Mucosa of gallbladder (tissue), 1 donor: Measurements from ENCODE around the gene LIN7B. TPM values are rescaled to one million over a fixed set of nuclear protein-coding genes. Genes with fewer than 3 reads are reported as not detected.

Source experiments
- DNase-seq: peaks from one replicate; pipeline ENCODE4 v3.0.0-alpha.2; 2020; ENCODE audit warnings: low spot score
- total RNA-seq: library from RNA; stranded (reverse); gene quantifications from one replicate; pipeline ENCODE4 v1.2.1, GENCODE V29; 2021
- donor health status: DM: no; HTN: no; CAD: no.

LIN7B gene
- total RNA-seq, 1 donor from 2014 or later = 6.8 TPM

- DNase-seq = peak; percentile 33
Observed at GRCh38 chr19:49165111-49165750, 51.1 kb downstream of the LIN7B start.

- no peak for DNase-seq
Observed at GRCh38 chr19:49165865-49166301, 51.7 kb downstream of the LIN7B start.

- DNase-seq = no peak
Observed at GRCh38 chr19:49167857-49168409, 53.8 kb downstream of the LIN7B start.

Other genes with a start within 250 kb of the LIN7B start
- gene PLEKHA4, start 245.8 kb upstream of the LIN7B start, total RNA-seq = 18.9 TPM
- 42.7 TPM for gene PPP1R15A, start 241.9 kb upstream of the LIN7B start, total RNA-seq
- 0.75 TPM for gene TULP2, start 215.6 kb upstream of the LIN7B start, total RNA-seq
- 292 TPM for gene NUCB1, start 214.1 kb upstream of the LIN7B start, total RNA-seq
- gene DHDH, start 180.7 kb upstream of the LIN7B start, total RNA-seq = 1.9 TPM
- 110 TPM for gene BAX, start 159.5 kb upstream of the LIN7B start, total RNA-seq
- 4,398 TPM for gene FTL, start 149.1 kb upstream of the LIN7B start, total RNA-seq
- gene GYS1, start 121.1 kb upstream of the LIN7B start, total RNA-seq = 41.3 TPM
- 60.3 TPM for gene RUVBL2, start 120.5 kb upstream of the LIN7B start, total RNA-seq
- gene LHB, start 97.3 kb upstream of the LIN7B start, total RNA-seq = not detected
- gene CGB3, start 90.0 kb upstream of the LIN7B start, total RNA-seq = not detected
- not detected for gene CGB2, start 82.5 kb upstream of the LIN7B start, total RNA-seq
- not detected for gene CGB1, start 77.5 kb upstream of the LIN7B start, total RNA-seq
- gene CGB5, start 70.5 kb upstream of the LIN7B start, total RNA-seq = not detected
- gene CGB8, start 65.3 kb upstream of the LIN7B start, total RNA-seq = not detected
- 0.14 TPM for gene CGB7, start 56.6 kb upstream of the LIN7B start, total RNA-seq
- gene NTF4, start 49.6 kb upstream of the LIN7B start, total RNA-seq = 0.26 TPM
- not detected for gene KCNA7, start 41.7 kb upstream of the LIN7B start, total RNA-seq
- 300 TPM for gene SNRNP70, start 28.9 kb upstream of the LIN7B start, total RNA-seq
- 2.7 TPM for gene C19orf73, start 4.8 kb downstream of the LIN7B start, total RNA-seq
- gene PPFIA3, start 5.2 kb downstream of the LIN7B start, total RNA-seq = 9.7 TPM
- 2.1 TPM for gene HRC, start 41.0 kb downstream of the LIN7B start, total RNA-seq
- gene TRPM4, start 43.4 kb downstream of the LIN7B start, total RNA-seq = 145 TPM
- gene SLC6A16, start 210.8 kb downstream of the LIN7B start, total RNA-seq = 0.86 TPM
- gene CD37, start 221.0 kb downstream of the LIN7B start, total RNA-seq = 27.5 TPM
- 18.0 TPM for gene TEAD2, start 248.0 kb downstream of the LIN7B start, total RNA-seq
- not detected for gene DKKL1, start 249.5 kb downstream of the LIN7B start, total RNA-seq